Spleen (tissue), 7 donors: Measurements from ENCODE around the gene SSR1.

Experiments used
- CTCF ChIP-seq, 11 experiments: fragments of 200-600 bp in 7 of 11; fragments of 450-650 bp in 4 of 11; sonication (generic) in 4 of 11; IDR thresholded peaks in 8 of 11; conservative IDR thresholded peaks in 3 of 11; 1 replicate in 7 of 11; 2 replicates in 4 of 11; pipeline versions ENCODE4 v1.4.0 to v1.8.0; 2016 to 2021; ENCODE audit warnings: antibody characterized with exemption in 11 of 11, inconsistent platforms in 4 of 11, mild to moderate bottlenecking in 1 of 11
- POLR2A ChIP-seq, 3 donors: fragments of 450-650 bp; IDR thresholded peaks; one replicate each; pipeline ENCODE4 v1.5.1; 2017; ENCODE audit warnings: antibody characterized with exemption in 3 of 3, mild to moderate bottlenecking in 1 of 3
- POLR2AphosphoS5 ChIP-seq, 3 donors: sonication (generic); formaldehyde crosslinking; IDR thresholded peaks; one replicate each; pipeline ENCODE4 v1.5.1; 2017; ENCODE audit warnings: antibody characterized with exemption in 3 of 3
- donor health status: DM: no; HTN: no; CAD: no; lungs with moderate emphysema.
- donor health status: DM: no; HTN: no; CAD: no.
- donor health status: DM: no; HTN: no; CAD: no.

GRCh38 chr6:7341989-7342742, 29.2 kb upstream of the SSR1 start:
- TF ChIP-seq CTCF (IDR thresholded peaks at IDR 0.05 in 8 of 11, conservative IDR thresholded peaks at IDR 0.05 in 3 of 11), result no peak
- TF ChIP-seq POLR2A (IDR thresholded peaks at IDR 0.05), result no peak
- TF ChIP-seq POLR2AphosphoS5 (IDR thresholded peaks at IDR 0.05), result no peak
